ENCODE measurements around the gene LRP8. TPM values are rescaled to one million over a fixed set of nuclear protein-coding genes. Genes with fewer than 3 reads are reported as not detected.

Gene LRP8
- total and polyA plus RNA-seq, 8 donors = 6.8 to 36.6 (median 9.3) TPM

- no peak for ATAC-seq
- Histone ChIP-seq H3K27me3 (no peaks in the 10 kb centered on the region), H3K27ac (no peak overlapping the region), H3K4me3 (no peak overlapping the region), H3K9me3 (no peaks in the 10 kb centered on the region), H3K36me3 (peaks cover 0 to 41% of the 10 kb centered on the region in 2 donors), H3K4me1 (no peaks in the 10 kb centered on the region)
- DNase-seq = no peak
- intact Hi-C loops (cut with DNase I) = no loop called here
- TF ChIP-seq CTCF (IDR thresholded peaks at IDR 0.05) = no peak
Observed at GRCh38 chr1:53270873-53271272, 57.0 kb downstream of the LRP8 start.

GRCh38 chr1:53270107-53270506 lies 57.8 kb downstream of the LRP8 start:
- Histone ChIP-seq H3K4me1 (no peaks in the 10 kb centered on the region), H3K36me3 (peaks cover 0 to 46% of the 10 kb centered on the region in 2 donors), H3K4me3 (no peak overlapping the region), H3K9me3 (no peaks in the 10 kb centered on the region), H3K27me3 (no peaks in the 10 kb centered on the region), H3K27ac (no peak overlapping the region)
- DNase-seq (no peak), ATAC-seq (no peak)
- no peak for TF ChIP-seq CTCF (IDR thresholded peaks at IDR 0.05)
- intact Hi-C loops (cut with DNase I) = no loop called here

GRCh38 chr1:53267761-53268160 lies 60.1 kb downstream of the LRP8 start:
- no peak for ATAC-seq
- Histone ChIP-seq H3K4me3 (no peak overlapping the region), H3K36me3 (peaks cover 0 to 63% of the 10 kb centered on the region in 2 donors), H3K27me3 (no peaks in the 10 kb centered on the region), H3K9me3 (no peaks in the 10 kb centered on the region), H3K27ac (no peak overlapping the region), H3K4me1 (no peaks in the 10 kb centered on the region)
- intact Hi-C loops (cut with DNase I) = no loop called here
- TF ChIP-seq CTCF (IDR thresholded peaks at IDR 0.05) = no peak
- no peak for DNase-seq

DNA sequence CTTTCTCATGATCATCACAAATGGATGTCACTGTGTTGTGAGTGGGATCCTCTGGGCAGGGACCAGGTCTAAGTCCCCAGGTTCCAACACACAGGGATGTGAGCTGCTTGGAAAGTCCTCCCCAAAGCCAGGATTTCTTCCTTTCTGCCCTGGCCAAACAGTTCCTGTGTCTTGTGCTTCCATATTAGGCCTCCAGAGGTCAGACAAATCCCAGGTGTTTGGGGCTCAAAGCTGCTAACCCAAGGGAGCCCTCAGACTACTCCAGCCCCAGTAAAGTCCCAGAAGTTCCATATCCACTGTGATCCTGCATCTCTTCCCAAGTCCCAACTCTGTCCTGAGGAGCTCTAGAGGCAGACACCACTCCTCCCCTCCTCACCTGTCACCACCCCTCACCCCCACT lies 61.8 kb downstream of the LRP8 start:
- TF ChIP-seq CTCF (IDR thresholded peaks at IDR 0.05) = no peak
- no peak overlapping the region for H3K27ac ChIP-seq
- H3K4me1 ChIP-seq = no peaks in the 10 kb centered on the region
- ATAC-seq (peak; percentile 35), DNase-seq (no peak)
- intact Hi-C loops (cut with DNase I) = no loop called here
- no peaks in the 10 kb centered on the region for H3K27me3 ChIP-seq
- H3K36me3 ChIP-seq = peaks cover 0 to 68% of the 10 kb centered on the region in 2 donors
- no peaks in the 10 kb centered on the region for H3K9me3 ChIP-seq
- no peak overlapping the region for H3K4me3 ChIP-seq

DNA sequence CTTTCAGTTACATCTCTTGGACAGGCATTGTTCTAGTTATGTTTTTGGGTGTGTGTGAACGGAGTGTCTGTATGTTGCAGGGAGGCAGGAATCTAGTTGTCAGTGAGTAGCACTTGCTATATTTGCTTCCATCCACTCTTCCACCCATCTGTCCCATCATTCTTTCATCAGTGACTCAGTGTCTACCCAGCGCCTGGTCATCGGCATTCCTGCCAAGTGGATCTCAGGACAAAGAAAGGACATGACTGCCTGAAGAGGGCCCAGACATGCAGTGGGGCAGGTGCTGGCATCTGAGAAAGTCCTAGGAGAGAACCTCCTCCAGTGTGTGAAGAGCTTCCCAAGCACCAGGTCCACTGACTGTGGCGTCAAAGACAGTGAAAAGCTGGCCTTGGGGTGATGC lies 62.3 kb downstream of the LRP8 start:
- Histone ChIP-seq H3K9me3 (no peaks in the 10 kb centered on the region), H3K36me3 (peaks cover 0 to 68% of the 10 kb centered on the region in 2 donors), H3K4me3 (no peak overlapping the region), H3K27me3 (no peaks in the 10 kb centered on the region), H3K4me1 (no peaks in the 10 kb centered on the region), H3K27ac (no peak overlapping the region)
- DNase-seq (no peak), ATAC-seq (no peak)
- TF ChIP-seq CTCF (IDR thresholded peaks at IDR 0.05) = no peak
- intact Hi-C loops (cut with DNase I) = no loop called here
